IMR-90 (cell line): Measurements from ENCODE around the gene IRAK1BP1.

Experiments
- CEBPB ChIP-seq: IDR thresholded peaks from 2 replicates; pipeline ENCODE4 v1.6.1; 2012; ENCODE audit warnings: low read depth, low read length, improper control_type of control experiment
- CHD1 ChIP-seq: IDR thresholded peaks from 2 replicates; pipeline ENCODE4 v1.6.1; 2012; ENCODE audit warnings: low read depth, low read length, improper control_type of control experiment
- CTCF ChIP-seq: conservative IDR thresholded peaks from 2 replicates; pipeline ENCODE4 v1.5.1; 2012; ENCODE audit warnings: mild to moderate bottlenecking, low read depth, low read length, improper control_type of control experiment
- ELK1 ChIP-seq: fragments of 150-350 bp; IDR thresholded peaks from 2 replicates; pipeline ENCODE4 v1.6.1; 2016; ENCODE audit warnings: low read depth, mild to moderate bottlenecking, low read length, moderate library complexity, borderline replicate concordance
- FOS ChIP-seq: fragments of 150-350 bp; IDR thresholded peaks from 2 replicates; pipeline ENCODE4 v1.6.1; 2016; ENCODE audit warnings: low read depth, low read length
- MAFK ChIP-seq: IDR thresholded peaks from 2 replicates; pipeline ENCODE4 v1.6.1; 2012; ENCODE audit warnings: low read depth, low read length, improper control_type of control experiment
- POLR2A ChIP-seq: IDR thresholded peaks from 2 replicates; pipeline ENCODE4 v1.6.1; 2012; ENCODE audit warnings: mild to moderate bottlenecking, low read depth, low read length
- RAD21 ChIP-seq: IDR thresholded peaks from 2 replicates; pipeline ENCODE4 v1.6.1; 2012; ENCODE audit warnings: low read length, improper control_type of control experiment
- RFX5 ChIP-seq: IDR thresholded peaks from 2 replicates; pipeline ENCODE4 v1.8.0; 2012; ENCODE audit warnings: low read depth, mild to moderate bottlenecking, low read length, moderate library complexity
- SMC3 ChIP-seq: fragments of 150-350 bp; IDR thresholded peaks from 2 replicates; pipeline ENCODE4 v1.6.1; 2016; ENCODE audit warnings: low read depth, mild to moderate bottlenecking, antibody characterized with exemption, low read length, moderate library complexity
- USF2 ChIP-seq: fragments of 150-350 bp; IDR thresholded peaks from 2 replicates; pipeline ENCODE4 v1.6.1; 2017; ENCODE audit warnings: mild to moderate bottlenecking, antibody characterized with exemption, low read length, low read depth

GRCh38 chr6:78854546-78854945, 12.8 kb upstream of the IRAK1BP1 start:
- TF ChIP-seq CTCF (no peak), ELK1 (no peak), POLR2A (no peak), RFX5 (no peak), RAD21 (no peak), USF2 (no peak), SMC3 (no peak), CEBPB (no peak), FOS (no peak), CHD1 (no peak), MAFK (no peak)
